DND-41 (cell line): ENCODE results near the gene MMP7.

Experiments
- ATAC-seq: fragments of 200-7000 bp; cut with Tn5 transposase; 3 replicates; pipeline ENCODE4 v1.9.1; 2021; ENCODE audit warnings: low read depth; ENCODE audit not compliant: insufficient read depth
- DNase-seq: peaks from one replicate; pipeline ENCODE4 v3.0.0-alpha.2; 2020
- H2AFZ ChIP-seq: 2 replicates; pipeline ENCODE4 v1.6.0; 2012; ENCODE audit warnings: low read depth, low read length
- H3K27ac ChIP-seq: 2 replicates; pipeline ENCODE4 v1.5.1; 2012; ENCODE audit warnings: low read length, inconsistent platforms
- H3K27me3 ChIP-seq: fragments of 200-600 bp; sonication (generic); 2 replicates; pipeline ENCODE4 v1.6.0; 2012; ENCODE audit warnings: low read length, mild to moderate bottlenecking, inconsistent platforms; ENCODE audit not compliant: insufficient read depth, poor library complexity
- H3K36me3 ChIP-seq: 2 replicates; pipeline ENCODE4 v1.5.1; 2012; ENCODE audit warnings: low read length, inconsistent platforms; ENCODE audit not compliant: insufficient read depth
- H3K4me1 ChIP-seq: 2 replicates; pipeline ENCODE4 v1.5.1; 2012; ENCODE audit warnings: mild to moderate bottlenecking, low read length; ENCODE audit not compliant: insufficient read depth
- H3K4me2 ChIP-seq: 2 replicates; pipeline ENCODE4 v1.6.0; 2012; ENCODE audit warnings: mild to moderate bottlenecking, moderate library complexity, low read length, inconsistent platforms; ENCODE audit not compliant: insufficient read depth
- H3K4me3 ChIP-seq, 2 experiments: fragments of 200-600 bp in 1 of 2; shearing (Covaris generic) in 1 of 2; 2 replicates each; pipeline ENCODE4 v1.5.1; 2012 to 2016; ENCODE audit warnings: inconsistent platforms in 2 of 2, low read length in 2 of 2, mild to moderate bottlenecking in 2 of 2, low read depth in 1 of 2, moderate library complexity in 1 of 2
- H3K79me2 ChIP-seq: 2 replicates; pipeline ENCODE4 v1.6.0; 2012; ENCODE audit warnings: low read length, inconsistent platforms; ENCODE audit not compliant: insufficient read depth
- H3K9ac ChIP-seq: 2 replicates; pipeline ENCODE4 v1.6.0; 2012; ENCODE audit warnings: low read depth, mild to moderate bottlenecking, inconsistent platforms, low read length, moderate library complexity
- H3K9me3 ChIP-seq: 2 replicates; pipeline ENCODE4 v1.5.1; 2012; ENCODE audit warnings: low read length, moderate library complexity, mild to moderate bottlenecking, inconsistent platforms; ENCODE audit not compliant: insufficient read depth, severe bottlenecking
- H4K20me1 ChIP-seq: 2 replicates; pipeline ENCODE4 v1.6.0; 2012; ENCODE audit warnings: low read length; ENCODE audit not compliant: insufficient read depth
- CTCF ChIP-seq: IDR thresholded peaks from 2 replicates; pipeline ENCODE4 v1.5.1; 2012; ENCODE audit warnings: borderline replicate concordance, low read length, moderate library complexity, mild to moderate bottlenecking; ENCODE audit not compliant: poor library complexity, severe bottlenecking; ENCODE audit errors: extremely low read depth
- EZH2 ChIP-seq: IDR thresholded peaks from 3 replicates; pipeline ENCODE4 v1.6.1; 2012; ENCODE audit warnings: borderline replicate concordance, low read depth, mild to moderate bottlenecking, moderate library complexity, low read length, inconsistent platforms; ENCODE audit not compliant: severe bottlenecking

The MMP7 gene

GRCh38 chr11:102491969-102492368, 38.6 kb downstream of the MMP7 start:
- H3K4me3 ChIP-seq, result no peak overlapping the region
- DNase-seq (no peak), ATAC-seq (no peak)
- H3K9me3 ChIP-seq, result no peaks in the 10 kb centered on the region
- no peak overlapping the region for H3K27ac ChIP-seq
- H3K27me3 ChIP-seq, result no peaks in the 10 kb centered on the region
- H2AFZ ChIP-seq, result no peak overlapping the region
- no peaks in the 10 kb centered on the region for H3K4me1 ChIP-seq
- H4K20me1 ChIP-seq, result no peaks in the 10 kb centered on the region
- TF ChIP-seq CTCF (no peak), EZH2 (no peak)
- H3K79me2 ChIP-seq, result no peaks in the 10 kb centered on the region
- H3K4me2 ChIP-seq, result no peak overlapping the region
- H3K9ac ChIP-seq, result no peak overlapping the region
- H3K36me3 ChIP-seq, result no peaks in the 10 kb centered on the region

GRCh38 chr11:102489186-102490145, 41.1 kb downstream of the MMP7 start:
- Histone ChIP-seq H3K9me3 (no peaks in the 10 kb centered on the region), H4K20me1 (no peaks in the 10 kb centered on the region), H3K36me3 (no peaks in the 10 kb centered on the region), H3K27ac (no peak overlapping the region), H3K4me3 (no peak overlapping the region), H3K79me2 (no peaks in the 10 kb centered on the region), H3K4me2 (no peak overlapping the region), H3K9ac (no peak overlapping the region), H3K27me3 (no peaks in the 10 kb centered on the region), H2AFZ (no peak overlapping the region), H3K4me1 (no peaks in the 10 kb centered on the region)
- no peak for DNase-seq
- no peak for TF ChIP-seq EZH2
- no peak for TF ChIP-seq CTCF
- no peak for ATAC-seq

- no peak for ATAC-seq
- TF ChIP-seq EZH2 (no peak), CTCF (no peak)
Observed at GRCh38 chr11:102488208-102488607, 42.3 kb downstream of the MMP7 start.

More at GRCh38 chr11:102488208-102488607, 42.3 kb downstream of the MMP7 start:
- Histone ChIP-seq H3K27me3 (no peaks in the 10 kb centered on the region), H3K4me1 (no peaks in the 10 kb centered on the region), H4K20me1 (no peaks in the 10 kb centered on the region), H3K4me2 (no peak overlapping the region), H3K4me3 (no peak overlapping the region), H3K27ac (no peak overlapping the region), H3K36me3 (no peaks in the 10 kb centered on the region), H3K9me3 (no peaks in the 10 kb centered on the region), H3K79me2 (no peaks in the 10 kb centered on the region), H3K9ac (no peak overlapping the region), H2AFZ (no peak overlapping the region)
- DNase-seq, result no peak
